NCI-H345 treated with DMSO at 0.1 percent for 48 hours (cell line): ENCODE measurements around the gene GLCCI1.

Experiments
- DNase-seq: peaks from one replicate; lab custom pipeline; 2025; ENCODE audit not compliant: unreplicated experiment; lab: John Stamatoyannopoulos, UW

Gene GLCCI1

GRCh38 chr7:8128449-8129317 is 160.1 kb downstream of the GLCCI1 start:
- DNase-seq: no peak

- no peak for DNase-seq
These were observed 160.7 kb downstream of the GLCCI1 start for GRCh38 chr7:8129318-8129659.

- DNase-seq: no peak
These were observed 162.1 kb downstream of the GLCCI1 start for GRCh38 chr7:8130663-8131062.

- DNase-seq: no peak
These were observed 163.4 kb downstream of the GLCCI1 start for GRCh38 chr7:8131694-8132605.

- no peak for DNase-seq
These were observed 164.7 kb downstream of the GLCCI1 start for GRCh38 chr7:8133188-8133848.

- no peak for DNase-seq
These were observed 165.6 kb downstream of the GLCCI1 start for GRCh38 chr7:8134089-8134733.

- no peak for DNase-seq
These were observed 166.8 kb downstream of the GLCCI1 start for GRCh38 chr7:8135417-8135816.

GRCh38 chr7:8136051-8136730 is 167.6 kb downstream of the GLCCI1 start:
- no peak for DNase-seq
